ENCODE data around the gene IL31RA.

GRCh38 chr5:55925712-55926111 lies 74.6 kb downstream of the IL31RA start:
- TF ChIP-seq, protein P1, sequence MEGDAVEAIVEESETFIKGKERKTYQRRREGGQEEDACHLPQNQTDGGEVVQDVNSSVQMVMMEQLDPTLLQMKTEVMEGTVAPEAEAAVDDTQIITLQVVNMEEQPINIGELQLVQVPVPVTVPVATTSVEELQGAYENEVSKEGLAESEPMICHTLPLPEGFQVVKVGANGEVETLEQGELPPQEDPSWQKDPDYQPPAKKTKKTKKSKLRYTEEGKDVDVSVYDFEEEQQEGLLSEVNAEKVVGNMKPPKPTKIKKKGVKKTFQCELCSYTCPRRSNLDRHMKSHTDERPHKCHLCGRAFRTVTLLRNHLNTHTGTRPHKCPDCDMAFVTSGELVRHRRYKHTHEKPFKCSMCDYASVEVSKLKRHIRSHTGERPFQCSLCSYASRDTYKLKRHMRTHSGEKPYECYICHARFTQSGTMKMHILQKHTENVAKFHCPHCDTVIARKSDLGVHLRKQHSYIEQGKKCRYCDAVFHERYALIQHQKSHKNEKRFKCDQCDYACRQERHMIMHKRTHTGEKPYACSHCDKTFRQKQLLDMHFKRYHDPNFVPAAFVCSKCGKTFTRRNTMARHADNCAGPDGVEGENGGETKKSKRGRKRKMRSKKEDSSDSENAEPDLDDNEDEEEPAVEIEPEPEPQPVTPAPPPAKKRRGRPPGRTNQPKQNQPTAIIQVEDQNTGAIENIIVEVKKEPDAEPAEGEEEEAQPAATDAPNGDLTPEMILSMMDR (conservative IDR thresholded peaks at IDR 0.05; ENCODE audit: low read depth, low read length), result no peak
- TF ChIP-seq EZH2 (IDR thresholded peaks at IDR 0.05; ENCODE audit: borderline replicate concordance, low read depth, low read length, poor library complexity, severe bottlenecking), result no peak
